Measurements from ENCODE around the gene DGKG. TPM values are rescaled to one million over a fixed set of nuclear protein-coding genes. Genes with fewer than 3 reads are reported as not detected.

DGKG gene
- total and polyA plus RNA-seq, 8 donors, result 0.12 to 26.3 (median 2.7) TPM

DNA sequence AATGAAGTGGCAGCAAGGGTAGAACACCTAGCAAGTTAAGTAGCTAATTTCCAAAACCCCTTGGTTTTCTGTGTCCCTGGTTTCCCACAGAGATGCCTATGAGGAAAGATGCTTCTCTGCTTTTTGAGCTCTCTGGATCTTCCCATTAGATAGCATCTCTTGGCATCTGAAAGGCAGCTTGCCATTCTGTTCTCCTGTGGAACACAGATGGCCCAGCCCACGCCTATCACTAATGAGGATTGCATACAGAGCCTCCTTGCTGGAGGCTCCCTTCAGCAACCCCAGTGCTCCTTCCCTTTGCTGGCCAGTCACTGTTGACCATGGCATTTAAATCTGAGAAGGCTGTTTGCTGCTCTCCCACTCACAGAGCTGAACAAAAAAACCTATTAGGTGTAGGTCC, 218.8 kb downstream of the DGKG start:
- Histone ChIP-seq H3K4me3 (no peak overlapping the region), H3K36me3 (no peaks in the 10 kb centered on the region), H3K27ac (no peak overlapping the region), H3K27me3 (no peaks in the 10 kb centered on the region), H3K9me3 (no peaks in the 10 kb centered on the region), H3K4me1 (no peaks in the 10 kb centered on the region)
- 67 to 88% (median 72%) methylated on average over 1 of the region's 1 CpG for WGBS, 5 donors
- DNase-seq, result no peak
- TF ChIP-seq POLR2AphosphoS5 (IDR thresholded peaks at IDR 0.05), result no peak
- TF ChIP-seq, protein P1, sequence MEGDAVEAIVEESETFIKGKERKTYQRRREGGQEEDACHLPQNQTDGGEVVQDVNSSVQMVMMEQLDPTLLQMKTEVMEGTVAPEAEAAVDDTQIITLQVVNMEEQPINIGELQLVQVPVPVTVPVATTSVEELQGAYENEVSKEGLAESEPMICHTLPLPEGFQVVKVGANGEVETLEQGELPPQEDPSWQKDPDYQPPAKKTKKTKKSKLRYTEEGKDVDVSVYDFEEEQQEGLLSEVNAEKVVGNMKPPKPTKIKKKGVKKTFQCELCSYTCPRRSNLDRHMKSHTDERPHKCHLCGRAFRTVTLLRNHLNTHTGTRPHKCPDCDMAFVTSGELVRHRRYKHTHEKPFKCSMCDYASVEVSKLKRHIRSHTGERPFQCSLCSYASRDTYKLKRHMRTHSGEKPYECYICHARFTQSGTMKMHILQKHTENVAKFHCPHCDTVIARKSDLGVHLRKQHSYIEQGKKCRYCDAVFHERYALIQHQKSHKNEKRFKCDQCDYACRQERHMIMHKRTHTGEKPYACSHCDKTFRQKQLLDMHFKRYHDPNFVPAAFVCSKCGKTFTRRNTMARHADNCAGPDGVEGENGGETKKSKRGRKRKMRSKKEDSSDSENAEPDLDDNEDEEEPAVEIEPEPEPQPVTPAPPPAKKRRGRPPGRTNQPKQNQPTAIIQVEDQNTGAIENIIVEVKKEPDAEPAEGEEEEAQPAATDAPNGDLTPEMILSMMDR (IDR thresholded peaks at IDR 0.05), result no peak
- TF ChIP-seq EP300 (IDR thresholded peaks at IDR 0.05), result no peak
- no peak for TF ChIP-seq POLR2A (IDR thresholded peaks at IDR 0.05)
- intact Hi-C loops (cut with DNase I; ENCODE audit: low total_unique reads), result no loop called here

DNA sequence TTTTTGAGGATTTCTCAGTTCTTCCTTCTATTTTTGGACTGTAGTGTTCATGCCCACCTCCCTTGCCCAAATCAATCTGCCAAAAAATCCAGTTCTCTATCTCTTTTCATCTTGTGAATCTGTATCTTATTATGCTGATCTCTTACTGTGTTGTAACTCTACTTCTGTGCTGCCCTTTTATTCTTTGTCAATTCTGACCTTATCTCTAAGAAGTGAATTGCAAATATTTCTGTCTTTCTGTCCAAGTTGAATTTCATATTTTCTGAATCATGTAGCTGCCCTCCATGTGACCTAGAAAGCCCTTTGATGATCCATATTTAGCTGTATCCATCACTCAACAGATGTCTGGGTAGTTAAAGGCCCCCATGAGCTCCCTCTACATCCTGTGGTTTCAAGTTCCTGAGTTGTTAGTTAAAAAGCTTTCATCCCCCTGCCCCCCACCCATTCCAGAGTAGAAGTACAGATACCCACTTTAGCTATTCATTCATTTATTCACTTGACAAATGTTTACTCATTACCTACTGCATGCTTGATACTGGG, 219.6 kb downstream of the DGKG start:
- Histone ChIP-seq H3K27me3 (no peaks in the 10 kb centered on the region), H3K36me3 (no peaks in the 10 kb centered on the region), H3K9me3 (no peaks in the 10 kb centered on the region), H3K4me1 (no peaks in the 10 kb centered on the region), H3K27ac (no peak overlapping the region), H3K4me3 (no peak overlapping the region)
- TF ChIP-seq EP300 (IDR thresholded peaks at IDR 0.05), result no peak
- TF ChIP-seq, protein P1 (IDR thresholded peaks at IDR 0.05), result no peak
- no peak for TF ChIP-seq POLR2AphosphoS5 (IDR thresholded peaks at IDR 0.05)
- no peak for TF ChIP-seq POLR2A (IDR thresholded peaks at IDR 0.05)
- intact Hi-C loops (cut with DNase I; ENCODE audit: low total_unique reads), result no loop called here
- no peak for DNase-seq

DNA sequence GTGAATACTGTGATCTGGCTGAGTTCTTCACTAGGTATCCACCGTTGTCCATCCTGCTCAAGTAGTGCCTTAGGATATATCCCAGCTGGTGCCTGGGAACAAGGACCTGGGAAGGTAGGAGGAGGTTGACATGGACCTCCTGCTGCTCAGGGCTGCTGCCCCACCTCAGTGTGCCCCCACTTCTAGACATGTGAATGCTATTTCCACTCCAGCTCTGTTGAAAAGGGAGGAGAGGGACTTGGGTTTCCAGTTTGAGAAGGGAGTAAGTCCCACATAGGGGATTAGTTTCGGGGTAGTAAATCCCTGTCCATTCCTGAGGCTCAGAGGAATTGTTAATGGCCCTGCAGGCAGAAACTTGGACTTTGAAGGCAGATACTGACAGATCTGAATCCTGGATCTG, 220.2 kb downstream of the DGKG start:
- 69 to 82% (median 72%) methylated on average over 2 of the region's 2 CpGs for WGBS, 5 donors
- intact Hi-C loops (cut with DNase I; ENCODE audit: low total_unique reads), result no loop called here
- H3K27ac ChIP-seq, result no peak overlapping the region
- no peaks in the 10 kb centered on the region for H3K36me3 ChIP-seq
- no peaks in the 10 kb centered on the region for H3K9me3 ChIP-seq
- H3K4me3 ChIP-seq, result no peak overlapping the region
- H3K4me1 ChIP-seq, result no peaks in the 10 kb centered on the region
- TF ChIP-seq POLR2AphosphoS5 (IDR thresholded peaks at IDR 0.05) (no peak), POLR2A (IDR thresholded peaks at IDR 0.05) (no peak)
- TF ChIP-seq, protein P1 (IDR thresholded peaks at IDR 0.05), result no peak
- no peak for DNase-seq
- no peaks in the 10 kb centered on the region for H3K27me3 ChIP-seq

DNA sequence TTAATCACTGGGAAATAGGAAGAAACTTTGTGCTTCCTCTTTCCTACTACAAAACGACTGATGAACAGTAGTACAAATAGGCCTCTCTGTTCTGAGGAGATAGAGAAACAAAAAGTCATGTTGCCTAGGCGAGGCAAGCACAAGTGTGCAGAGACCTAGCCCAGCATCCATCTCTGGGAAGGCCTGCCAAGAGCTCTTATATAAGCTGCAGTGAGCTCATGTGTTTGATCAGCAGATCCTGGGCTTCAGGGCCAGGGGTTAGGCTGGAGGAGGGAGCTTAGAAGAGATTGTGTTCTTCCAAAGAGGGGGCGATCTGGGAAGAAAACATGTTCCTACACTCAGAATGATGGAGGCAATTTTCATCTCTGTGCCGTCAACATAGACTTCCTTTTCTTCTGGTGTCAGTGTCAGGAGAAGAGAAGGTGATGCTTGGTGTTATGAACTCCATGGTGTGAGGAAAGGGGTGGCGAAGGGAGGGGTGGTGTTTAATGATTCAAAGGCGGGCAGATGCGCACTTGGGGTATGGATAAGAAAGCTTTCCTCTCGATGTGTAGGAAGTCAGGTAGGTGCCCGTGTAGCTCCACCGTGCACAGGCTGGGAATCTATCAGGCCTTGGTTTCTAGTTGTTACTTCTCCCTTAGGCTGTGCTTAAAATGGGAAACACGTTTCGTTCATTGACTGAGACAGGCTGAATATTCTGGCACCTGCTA, 223.6 kb downstream of the DGKG start:
- intact Hi-C loops (cut with DNase I; ENCODE audit: low total_unique reads), result no loop called here
- peak; percentile 31 to 58 for DNase-seq
- H3K4me1 ChIP-seq, result no peaks in the 10 kb centered on the region
- no peaks in the 10 kb centered on the region for H3K36me3 ChIP-seq
- 72 to 78% (median 74%) methylated on average over 12 of the region's 12 CpGs for WGBS, 5 donors
- TF ChIP-seq EP300 (IDR thresholded peaks at IDR 0.05) (no peak), POLR2AphosphoS5 (IDR thresholded peaks at IDR 0.05) (no peak), POLR2A (IDR thresholded peaks at IDR 0.05) (no peak)
- TF ChIP-seq, protein P1 (IDR thresholded peaks at IDR 0.05), result no peak
- H3K27me3 ChIP-seq, result no peaks in the 10 kb centered on the region
- H3K9me3 ChIP-seq, result no peaks in the 10 kb centered on the region
- H3K4me3 ChIP-seq, result no peak overlapping the region
- H3K27ac ChIP-seq, result no peak overlapping the region
